HG03354 (cell line): Measurements from ENCODE around the gene CLASP1.
"Not testable (repeated sequence)": the region's sequence is repeated elsewhere in the genome, so short reads cannot be mapped to it uniquely, and the experiment has no call there.

Experiments
- ATAC-seq: cut with Tn5 transposase; IDR thresholded peaks from one replicate; pipeline ENCODE4 v1.9.1; 2021; ENCODE audit warnings: mild to moderate bottlenecking; ENCODE audit not compliant: unreplicated experiment, poor library complexity, severe bottlenecking

The CLASP1 gene

GRCh38 chr2:121489911-121490583, 159.2 kb downstream of the CLASP1 start:
- no peak for ATAC-seq

DNA sequence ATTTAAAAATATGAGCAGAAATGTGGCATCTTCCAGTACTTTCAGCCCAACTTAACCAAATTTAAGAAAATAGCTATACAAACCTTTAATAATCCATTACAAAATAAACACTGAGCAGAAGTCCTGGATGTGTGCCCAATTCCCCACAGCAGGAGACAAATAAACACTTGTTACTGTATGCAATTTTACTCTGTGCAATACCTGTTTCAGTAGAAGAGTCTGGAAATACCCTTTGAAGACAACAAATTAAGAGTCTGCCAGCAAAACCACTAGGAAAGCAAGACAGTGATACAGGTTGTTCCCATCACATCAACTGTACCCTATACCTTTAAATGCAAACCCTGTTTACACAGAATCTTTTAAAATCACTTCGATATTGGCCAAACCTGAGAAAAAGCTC, 160.0 kb downstream of the CLASP1 start:
- ATAC-seq, result no peak

GRCh38 chr2:121486191-121486790, 163.0 kb downstream of the CLASP1 start:
- ATAC-seq, result no peak

GRCh38 chr2:121485039-121485438, 164.2 kb downstream of the CLASP1 start:
- no peak for ATAC-seq

- no peak for ATAC-seq
These were observed 165.4 kb downstream of the CLASP1 start for GRCh38 chr2:121483846-121484245.

DNA sequence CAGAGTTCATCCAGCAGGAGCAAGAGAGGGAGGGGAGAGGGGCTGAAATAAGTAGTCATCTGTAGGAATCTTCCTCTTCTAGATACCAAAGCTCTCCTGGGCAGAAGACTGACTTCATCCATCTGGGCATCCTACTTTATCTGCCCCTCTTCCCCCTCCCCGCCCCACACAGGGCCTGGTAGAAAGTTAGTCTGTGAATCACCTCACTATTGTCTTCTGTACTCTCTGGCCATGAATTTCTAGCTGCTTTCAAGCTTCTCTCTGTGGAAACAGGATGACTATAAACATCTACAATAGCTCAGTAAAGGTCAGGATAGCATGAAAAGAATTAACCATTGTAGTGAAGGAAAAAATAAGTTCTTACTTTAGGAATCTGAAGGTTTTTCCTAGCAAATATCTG, 166.2 kb downstream of the CLASP1 start:
- ATAC-seq, result no peak

GRCh38 chr2:121480826-121481225, 168.4 kb downstream of the CLASP1 start:
- ATAC-seq, result no peak

GRCh38 chr2:121479882-121480522, 169.3 kb downstream of the CLASP1 start:
- ATAC-seq, result no peak

DNA sequence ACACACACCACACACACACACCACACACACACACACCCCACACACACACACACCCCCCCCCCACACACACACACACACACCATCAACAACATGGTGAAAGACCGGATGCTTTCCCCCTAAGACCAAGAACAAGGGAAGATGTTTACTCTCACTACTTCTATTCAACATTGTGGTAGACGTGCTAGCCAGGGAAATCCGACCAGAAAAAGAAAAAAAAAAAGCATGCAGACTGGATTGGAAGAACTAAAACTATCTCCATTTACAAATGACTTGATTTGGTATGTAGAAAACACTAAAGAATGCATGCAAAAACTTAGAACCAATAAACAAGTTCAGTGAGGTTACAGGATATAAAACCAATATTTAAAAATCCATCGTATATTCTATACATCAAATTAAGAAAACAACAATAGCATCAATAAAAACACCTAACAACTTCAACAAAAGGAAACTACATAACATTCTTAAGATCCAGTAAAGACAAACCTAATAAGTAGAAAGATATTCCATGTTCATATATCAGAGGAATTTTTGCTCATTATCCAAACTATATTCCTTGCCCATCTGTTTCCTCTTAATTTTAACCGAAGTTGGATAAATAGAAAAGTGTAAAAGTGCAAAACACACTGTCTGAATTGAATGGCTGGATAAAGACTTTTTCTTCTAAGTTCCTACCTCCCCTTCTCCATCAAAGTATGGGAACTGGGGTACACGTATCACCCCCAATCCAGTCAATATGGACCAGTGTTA, 170.1 kb downstream of the CLASP1 start:
- ATAC-seq, result no peak

- not testable (repeated sequence) for ATAC-seq
These were observed 170.8 kb downstream of the CLASP1 start for GRCh38 chr2:121478358-121478995.

DNA sequence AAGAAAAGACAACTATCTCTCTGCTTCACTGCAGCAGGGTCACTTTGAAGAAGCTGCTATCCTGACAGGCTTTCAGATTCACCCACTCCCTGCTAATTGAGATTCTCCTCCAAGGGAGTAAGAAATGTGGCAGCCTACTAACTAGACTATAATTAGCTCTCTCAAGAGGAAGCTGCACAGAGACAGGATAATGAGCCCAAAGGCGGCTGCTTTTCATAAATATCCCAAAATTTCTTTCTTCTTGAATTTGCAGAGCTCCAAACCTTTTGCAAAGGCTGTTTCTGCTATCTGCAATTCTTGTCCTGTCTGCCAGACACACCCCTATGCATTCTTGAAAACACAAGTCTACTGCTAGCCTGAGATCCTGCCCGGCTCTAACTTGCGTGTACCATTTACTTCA, 172.6 kb downstream of the CLASP1 start:
- no peak for ATAC-seq

DNA sequence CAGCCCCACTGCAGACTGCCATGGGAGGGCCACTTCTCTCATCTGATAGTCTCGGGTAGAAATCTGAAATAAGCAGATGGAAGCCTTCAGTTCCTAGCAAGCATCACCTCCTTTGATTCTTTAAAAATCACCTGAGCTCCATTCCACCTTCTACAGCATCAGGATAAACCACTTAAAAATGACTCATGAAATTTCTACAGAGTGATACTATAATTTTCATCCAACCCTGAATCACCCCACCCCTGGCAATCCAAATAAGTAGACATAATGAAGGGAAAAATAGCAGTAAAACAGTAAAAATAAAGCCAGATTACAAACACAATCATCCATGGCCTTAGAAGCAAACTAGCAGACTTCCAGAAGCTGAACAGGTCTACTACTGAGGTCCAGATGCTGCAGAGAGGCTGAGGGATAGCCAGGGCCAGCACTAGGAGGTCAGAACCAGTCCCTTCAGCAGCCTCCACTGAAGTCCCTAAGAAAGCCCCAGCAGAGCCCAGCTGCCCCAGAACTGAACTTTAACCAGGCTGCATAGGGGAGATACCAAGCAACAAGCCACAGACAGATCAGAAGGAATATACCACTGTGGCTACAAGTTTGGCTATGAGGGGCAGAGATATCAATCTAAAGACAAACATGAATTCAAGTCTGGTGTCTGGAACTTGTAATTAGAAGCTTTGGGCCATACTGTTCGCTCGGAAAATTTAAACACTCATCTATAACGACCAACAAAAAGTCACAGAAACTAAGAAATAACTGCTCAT, 173.3 kb downstream of the CLASP1 start:
- no peak for ATAC-seq

- no peak for ATAC-seq
These were observed 175.8 kb downstream of the CLASP1 start for GRCh38 chr2:121473512-121473911.

DNA sequence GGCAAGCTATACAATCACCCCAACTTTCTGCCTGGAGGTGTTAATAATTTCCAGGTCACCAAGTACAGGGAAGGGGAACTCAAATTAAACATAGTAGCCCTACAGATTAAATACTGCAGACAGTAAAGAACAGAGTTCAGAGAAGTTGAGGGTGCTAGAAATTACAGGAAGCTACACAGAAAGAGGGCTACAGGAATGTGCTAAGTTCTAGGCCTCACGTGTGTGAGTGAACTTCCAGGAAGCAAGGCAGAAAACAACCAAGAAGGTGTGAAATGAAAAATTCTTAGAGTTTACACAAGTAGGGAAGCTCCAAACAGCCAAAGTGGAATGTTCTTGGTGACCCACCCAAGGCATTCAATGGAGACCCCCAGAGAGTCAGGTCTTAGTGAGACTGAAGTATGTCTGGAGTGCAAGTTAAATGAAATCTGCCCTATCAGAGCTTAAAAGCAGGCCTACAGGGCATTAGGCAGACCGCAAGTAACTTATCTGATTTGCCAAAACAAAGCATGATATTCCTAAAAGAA, 176.7 kb downstream of the CLASP1 start:
- no peak for ATAC-seq

- no peak for ATAC-seq
These were observed 177.5 kb downstream of the CLASP1 start for GRCh38 chr2:121471532-121472469.

DNA sequence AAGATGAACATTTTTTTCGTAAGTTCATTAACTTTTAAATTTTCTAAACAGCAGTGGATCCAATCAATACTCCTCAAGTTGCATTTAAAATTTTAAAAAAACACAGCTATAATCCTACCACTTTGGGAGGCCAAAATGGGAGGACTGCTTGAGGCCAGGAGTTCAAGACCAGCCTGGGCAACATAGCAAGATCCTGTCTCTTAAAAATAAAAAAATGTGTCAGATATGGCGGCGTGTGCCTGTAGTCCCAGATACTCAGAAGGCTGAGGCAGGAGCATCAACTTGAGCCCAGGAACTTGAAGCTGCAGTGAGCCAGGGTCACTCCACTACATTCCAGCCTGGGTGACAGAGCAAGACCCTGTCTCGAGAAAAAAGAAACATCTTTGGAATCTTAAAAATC, 178.3 kb downstream of the CLASP1 start:
- no peak for ATAC-seq

DNA sequence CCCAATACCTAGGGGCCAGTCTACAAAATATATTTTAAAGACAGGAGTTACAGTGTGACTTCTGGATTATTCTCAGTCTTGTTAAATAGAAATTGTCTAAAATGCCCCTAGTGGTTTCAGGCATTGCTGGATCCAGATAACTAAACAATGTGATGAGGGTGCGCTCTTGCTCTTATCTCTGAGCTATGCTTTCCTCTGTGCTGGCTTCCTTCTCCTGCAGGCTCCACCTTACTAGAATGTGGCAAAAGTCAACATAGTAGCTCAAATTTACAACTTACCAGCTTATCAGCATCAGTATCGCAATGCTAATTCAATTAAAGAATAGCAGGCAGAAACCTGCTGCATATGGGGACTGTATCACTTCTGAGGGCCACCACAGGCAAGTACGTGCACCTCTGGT, 179.9 kb downstream of the CLASP1 start:
- no peak for ATAC-seq

GRCh38 chr2:121468936-121469335, 180.3 kb downstream of the CLASP1 start:
- ATAC-seq, result no peak
